Mesothelial cell of epicardium (in vitro differentiated cells): ENCODE results near the gene NEK11. TPM values are rescaled to one million over a fixed set of nuclear protein-coding genes. Genes with fewer than 3 reads are reported as not detected.

ENCODE experiments used
- DNase-seq, 2 experiments: peaks; one replicate each; pipeline ENCODE4 v3.0.0; 2021; ENCODE audit warnings: low spot score in 2 of 2; ENCODE audit not compliant: unreplicated experiment in 2 of 2
- H3K27ac Mint-ChIP-seq: 2 replicates; pipeline ENCODE4 v1.8.0; 2021; ENCODE audit warnings: mixed read lengths
- H3K27me3 Mint-ChIP-seq: 2 replicates; pipeline ENCODE4 v1.8.0; 2021; ENCODE audit warnings: low read depth, mixed read lengths
- H3K36me3 Mint-ChIP-seq: 2 replicates; pipeline ENCODE4 v1.8.0; 2021; ENCODE audit warnings: mixed read lengths
- H3K4me1 Mint-ChIP-seq: 2 replicates; pipeline ENCODE4 v1.8.0; 2021; ENCODE audit warnings: mixed read lengths
- H3K4me3 Mint-ChIP-seq: 2 replicates; pipeline ENCODE4 v1.8.0; 2021; ENCODE audit warnings: mild to moderate bottlenecking, moderate library complexity, mixed read lengths
- H3K9me3 Mint-ChIP-seq: 2 replicates; pipeline ENCODE4 v1.8.0; 2021; ENCODE audit warnings: mixed read lengths
- CTCF ChIP-seq: fragments of 200-600 bp; sonication (generic); IDR thresholded peaks from one replicate; pipeline ENCODE4 v1.5.0; 2021; ENCODE audit warnings: antibody characterized with exemption; ENCODE audit not compliant: unreplicated experiment
- total RNA-seq: library from RNA; stranded (reverse); gene quantifications from 3 replicates; pipeline ENCODE4 v1.2.1, GENCODE V29; 2021

NEK11 gene
- total RNA-seq, 1 donor from 2014 or later: 11.3 TPM

DNA sequence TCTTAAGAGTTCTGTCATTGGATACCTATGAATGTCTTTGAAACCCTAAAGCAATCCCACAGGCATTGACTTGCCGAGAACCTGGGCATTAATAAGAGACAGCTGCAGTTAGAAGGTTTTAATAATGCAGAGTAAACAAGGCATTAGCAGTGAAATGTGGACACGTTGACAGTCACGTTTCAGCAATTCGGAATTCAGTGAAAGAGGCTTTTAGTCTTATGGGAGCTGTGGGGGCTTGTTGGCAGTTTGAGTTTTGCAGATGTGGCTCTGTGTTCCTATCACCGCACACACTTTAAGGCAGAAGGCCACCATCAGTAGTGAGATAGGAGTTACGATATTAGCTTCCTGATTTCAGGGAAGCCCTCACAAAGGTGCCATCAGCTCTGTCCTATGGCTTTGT is 209.7 kb downstream of the NEK11 start:
- Mint-ChIP-seq H3K27me3 (peaks cover 14% of the 10 kb centered on the region), H3K36me3 (no peaks in the 10 kb centered on the region), H3K4me3 (no peak overlapping the region), H3K9me3 (no peaks in the 10 kb centered on the region), H3K4me1 (no peaks in the 10 kb centered on the region), H3K27ac (no peak overlapping the region)
- TF ChIP-seq CTCF: no peak
- DNase-seq: no peak

- H3K36me3 Mint-ChIP-seq: no peaks in the 10 kb centered on the region
- no peak for TF ChIP-seq CTCF
- no peak overlapping the region for H3K4me3 Mint-ChIP-seq
- no peak for DNase-seq
- H3K9me3 Mint-ChIP-seq: no peaks in the 10 kb centered on the region
- peaks cover 13% of the 10 kb centered on the region for H3K27me3 Mint-ChIP-seq
- H3K4me1 Mint-ChIP-seq: no peaks in the 10 kb centered on the region
- no peak overlapping the region for H3K27ac Mint-ChIP-seq
Observed at GRCh38 chr3:131238496-131238895, 211.8 kb downstream of the NEK11 start.

DNA sequence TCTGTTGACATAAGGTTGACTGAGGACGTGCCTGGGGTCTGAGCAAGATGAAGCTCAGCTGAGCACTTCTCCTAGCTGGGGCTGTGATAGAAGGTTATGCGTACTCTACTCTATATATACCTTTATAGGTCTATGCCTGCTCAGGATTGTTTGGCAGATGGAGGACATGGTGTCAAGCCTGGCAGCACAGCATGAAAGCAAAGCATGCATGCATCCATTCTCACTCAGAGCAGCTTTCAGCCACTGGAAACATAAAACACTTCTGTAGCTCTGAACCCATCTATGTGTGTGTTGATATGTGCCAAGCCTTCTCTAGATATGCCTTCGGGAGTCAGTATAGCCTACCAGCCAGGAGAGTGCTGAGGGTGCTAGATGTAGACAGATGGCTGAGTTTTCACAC is 212.6 kb downstream of the NEK11 start:
- H3K36me3 Mint-ChIP-seq: no peaks in the 10 kb centered on the region
- no peak overlapping the region for H3K4me3 Mint-ChIP-seq
- H3K4me1 Mint-ChIP-seq: no peaks in the 10 kb centered on the region
- no peak for DNase-seq
- H3K27ac Mint-ChIP-seq: no peak overlapping the region
- TF ChIP-seq CTCF: no peak
- peaks cover 13% of the 10 kb centered on the region for H3K27me3 Mint-ChIP-seq
- H3K9me3 Mint-ChIP-seq: no peaks in the 10 kb centered on the region

DNA sequence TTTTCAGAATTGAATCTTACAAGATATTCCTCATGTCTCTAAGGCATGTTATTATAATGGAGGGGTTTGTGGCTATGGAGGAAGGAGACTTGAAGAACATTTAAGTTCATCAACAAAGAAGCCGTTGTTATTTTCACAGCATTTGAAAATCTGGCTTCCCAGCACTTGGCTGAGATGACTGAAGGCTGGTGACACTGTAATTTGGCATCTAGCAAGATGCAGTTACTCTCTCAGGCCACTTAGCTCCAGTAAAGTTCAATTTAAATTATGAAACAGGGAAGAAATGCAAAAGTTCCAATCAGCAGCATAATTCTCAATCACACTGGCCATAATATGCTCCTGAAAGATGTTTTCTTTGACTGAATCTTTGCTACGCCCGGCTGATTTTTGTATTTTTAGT is 215.5 kb downstream of the NEK11 start:
- no peaks in the 10 kb centered on the region for H3K9me3 Mint-ChIP-seq
- TF ChIP-seq CTCF: no peak
- H3K4me1 Mint-ChIP-seq: no peaks in the 10 kb centered on the region
- H3K27ac Mint-ChIP-seq: no peak overlapping the region
- no peak for DNase-seq
- H3K27me3 Mint-ChIP-seq: peaks cover 13% of the 10 kb centered on the region
- no peaks in the 10 kb centered on the region for H3K36me3 Mint-ChIP-seq
- no peak overlapping the region for H3K4me3 Mint-ChIP-seq

DNA sequence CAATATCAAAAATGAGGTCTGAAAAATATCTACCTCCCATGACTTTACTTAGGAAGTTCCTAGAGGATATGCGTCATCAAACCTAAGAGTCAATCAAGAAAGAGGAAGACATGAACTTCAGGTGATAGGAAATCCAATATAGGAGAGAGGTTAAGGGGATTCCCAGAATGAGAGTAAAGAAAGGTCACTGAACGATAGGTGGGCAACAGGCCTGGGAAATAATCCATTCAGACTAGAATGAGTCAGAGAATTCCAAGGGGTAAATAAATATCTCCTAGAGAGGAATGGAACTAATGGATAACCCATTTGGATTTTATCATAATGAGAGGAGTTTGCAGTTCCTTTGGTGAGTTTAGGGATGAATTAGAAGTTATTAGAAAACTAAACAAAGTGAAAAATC is 223.8 kb downstream of the NEK11 start:
- peaks cover 22% of the 10 kb centered on the region for H3K9me3 Mint-ChIP-seq
- no peak for DNase-seq
- no peaks in the 10 kb centered on the region for H3K36me3 Mint-ChIP-seq
- H3K4me1 Mint-ChIP-seq: no peaks in the 10 kb centered on the region
- no peak for TF ChIP-seq CTCF
- H3K27me3 Mint-ChIP-seq: peaks cover 4% of the 10 kb centered on the region
- H3K27ac Mint-ChIP-seq: no peak overlapping the region
- H3K4me3 Mint-ChIP-seq: no peak overlapping the region

DNA sequence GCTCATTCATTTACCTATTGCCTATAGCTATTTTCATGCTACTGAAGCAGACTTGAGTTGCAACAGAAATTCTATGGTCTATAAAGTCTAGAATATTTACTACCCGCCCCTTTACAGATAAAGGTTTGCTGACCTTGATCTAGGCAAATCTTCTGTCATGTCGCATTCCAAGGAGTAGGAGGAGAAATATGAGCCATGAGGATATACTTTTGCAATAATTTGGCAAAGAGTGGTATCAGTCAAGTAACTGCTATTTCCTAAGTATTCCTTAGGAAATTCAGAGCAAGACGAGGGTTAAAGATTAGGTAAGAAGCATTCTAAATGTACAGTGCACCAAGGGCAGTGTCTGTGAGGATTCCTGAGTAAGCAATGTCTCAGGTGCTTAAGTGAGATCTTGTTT is 233.8 kb downstream of the NEK11 start:
- Mint-ChIP-seq H3K27ac (no peak overlapping the region), H3K27me3 (no peaks in the 10 kb centered on the region), H3K9me3 (peaks cover 24% of the 10 kb centered on the region), H3K4me1 (no peaks in the 10 kb centered on the region), H3K36me3 (no peaks in the 10 kb centered on the region), H3K4me3 (no peak overlapping the region)
- no peak for TF ChIP-seq CTCF
- no peak for DNase-seq
